Measurements from ENCODE around the gene VPS13A. TPM values are rescaled to one million over a fixed set of nuclear protein-coding genes. Genes with fewer than 3 reads are reported as not detected.

Gene VPS13A
- total RNA-seq, 4 donors from 2014 or later = 22.5 to 58.9 (median 39.0) TPM

DNA sequence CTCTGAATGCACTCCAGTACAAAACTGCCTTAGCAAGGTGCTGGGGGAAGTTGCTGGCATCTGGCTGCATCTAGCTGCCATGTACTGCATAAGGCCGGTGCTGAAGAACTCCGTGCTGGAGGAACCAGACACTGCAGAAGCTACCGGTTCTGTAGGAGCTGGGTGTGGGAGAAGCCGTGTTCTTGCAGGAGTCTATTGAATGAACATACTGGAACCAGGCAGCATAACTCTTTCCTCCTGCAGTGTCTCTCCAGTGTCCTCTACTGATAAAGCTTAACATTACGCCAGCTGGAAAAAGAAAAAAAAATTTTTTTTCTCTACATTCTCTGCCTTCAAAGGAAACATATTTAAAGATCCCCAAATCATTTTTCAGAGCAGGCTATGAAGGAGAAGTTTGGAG, 38.5 kb downstream of the VPS13A start:
- Histone ChIP-seq H3K36me3 (no peaks in the 10 kb centered on the region), H3K27ac (no peak overlapping the region), H3K4me3 (no peak overlapping the region), H3K9me3 (no peaks in the 10 kb centered on the region), H3K27me3 (no peaks in the 10 kb centered on the region), H3K4me1 (no peaks in the 10 kb centered on the region)
- no peak for DNase-seq
- TF ChIP-seq POLR2A (IDR thresholded peaks at IDR 0.05) (no peak), CTCF (IDR thresholded peaks at IDR 0.05) (peak in 1 of 4 experiments; percentile 23)
- intact Hi-C loops (cut with DNase I; ENCODE audit: low total_unique reads) = no loop called here

DNA sequence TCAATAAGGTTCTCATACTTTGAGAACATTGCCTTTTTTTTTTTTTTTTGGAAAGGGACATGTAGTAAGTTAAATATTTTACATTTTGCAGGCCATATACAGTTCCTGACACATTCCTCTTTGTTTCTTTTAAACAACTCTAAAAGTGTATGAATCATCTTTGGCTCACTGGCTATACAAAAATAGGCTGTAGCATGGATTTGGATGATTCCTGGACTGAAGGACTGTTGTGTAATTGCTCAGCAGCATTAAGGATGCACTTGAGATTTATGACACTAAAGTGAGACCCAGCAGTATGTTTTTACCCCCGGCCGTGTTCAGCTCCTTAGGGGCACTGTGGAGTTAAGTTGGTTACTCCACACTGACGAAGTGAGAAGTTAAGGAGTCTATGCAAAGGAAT, 41.3 kb downstream of the VPS13A start:
- Histone ChIP-seq H3K9me3 (no peaks in the 10 kb centered on the region), H3K27me3 (no peaks in the 10 kb centered on the region), H3K36me3 (no peaks in the 10 kb centered on the region), H3K4me3 (no peak overlapping the region), H3K27ac (peak overlapping the region in 1 of 2 donors; percentile 37), H3K4me1 (no peaks in the 10 kb centered on the region)
- intact Hi-C loops (cut with DNase I; ENCODE audit: low total_unique reads) = no loop called here
- DNase-seq = no peak
- TF ChIP-seq CTCF (IDR thresholded peaks at IDR 0.05) (no peak), POLR2A (IDR thresholded peaks at IDR 0.05) (no peak)

DNA sequence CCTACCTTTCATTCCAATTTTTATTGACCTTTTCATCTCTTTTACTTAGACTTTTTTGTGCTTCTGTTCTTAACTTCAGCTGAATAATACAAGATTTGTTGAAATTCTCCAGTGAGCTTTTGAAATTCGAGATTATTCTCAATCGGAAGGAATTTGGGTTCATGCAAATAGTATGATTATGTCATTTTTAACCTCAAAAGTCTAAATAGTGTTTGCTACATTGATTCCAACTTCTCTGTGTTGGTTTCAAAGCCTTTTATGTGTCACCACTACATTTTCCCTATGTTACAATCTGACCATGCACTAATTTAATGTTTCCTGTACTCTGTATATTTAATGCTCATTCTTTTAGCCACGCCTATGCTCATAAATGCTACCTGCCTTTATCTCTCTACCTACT, 44.1 kb downstream of the VPS13A start:
- H3K27ac ChIP-seq = no peak overlapping the region
- no peaks in the 10 kb centered on the region for H3K4me1 ChIP-seq
- no peaks in the 10 kb centered on the region for H3K9me3 ChIP-seq
- no peak for DNase-seq
- no peak overlapping the region for H3K4me3 ChIP-seq
- no peaks in the 10 kb centered on the region for H3K36me3 ChIP-seq
- H3K27me3 ChIP-seq = no peaks in the 10 kb centered on the region
- intact Hi-C loops (cut with DNase I; ENCODE audit: low total_unique reads) = no loop called here
- TF ChIP-seq POLR2A (IDR thresholded peaks at IDR 0.05) (no peak), CTCF (IDR thresholded peaks at IDR 0.05) (no peak)

DNA sequence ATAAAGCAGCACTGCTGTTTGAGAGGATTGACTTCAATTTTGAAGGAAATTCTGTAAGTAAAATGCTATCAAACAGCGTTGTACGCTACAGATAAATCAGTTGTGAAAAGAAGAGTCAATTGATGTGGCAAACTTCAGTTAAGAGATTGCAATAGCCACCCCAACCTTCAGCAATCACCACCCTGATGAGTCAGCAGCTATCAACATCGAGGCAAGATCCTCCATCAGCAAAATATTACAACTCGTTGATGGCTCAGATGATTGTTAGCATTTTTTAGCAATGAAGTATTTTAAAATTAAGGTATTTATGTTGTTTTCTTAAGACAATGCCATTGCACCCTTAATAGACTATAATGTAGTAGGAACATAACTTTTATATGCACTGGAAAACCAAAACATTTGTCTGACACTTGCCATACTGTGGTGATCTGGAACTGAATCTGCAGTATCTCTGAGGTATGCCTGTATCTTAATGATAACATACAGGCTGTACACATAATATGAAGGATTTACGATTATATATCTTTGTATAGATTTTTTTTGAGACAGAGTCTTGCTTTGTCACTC, 47.5 kb downstream of the VPS13A start:
- intact Hi-C loops (cut with DNase I; ENCODE audit: low total_unique reads) = no loop called here
- H3K36me3 ChIP-seq = no peaks in the 10 kb centered on the region
- H3K4me1 ChIP-seq = no peaks in the 10 kb centered on the region
- no peak overlapping the region for H3K27ac ChIP-seq
- H3K4me3 ChIP-seq = no peak overlapping the region
- TF ChIP-seq CTCF (IDR thresholded peaks at IDR 0.05) = no peak
- no peak for TF ChIP-seq POLR2A (IDR thresholded peaks at IDR 0.05)
- H3K27me3 ChIP-seq = no peaks in the 10 kb centered on the region
- no peaks in the 10 kb centered on the region for H3K9me3 ChIP-seq
- DNase-seq = no peak

- no peaks in the 10 kb centered on the region for H3K4me1 ChIP-seq
- intact Hi-C loops (cut with DNase I; ENCODE audit: low total_unique reads) = no loop called here
- H3K9me3 ChIP-seq = no peaks in the 10 kb centered on the region
- TF ChIP-seq CTCF (IDR thresholded peaks at IDR 0.05) (no peak), POLR2A (IDR thresholded peaks at IDR 0.05) (no peak)
- no peak for DNase-seq
- H3K27ac ChIP-seq = no peak overlapping the region
- no peak overlapping the region for H3K4me3 ChIP-seq
- no peaks in the 10 kb centered on the region for H3K36me3 ChIP-seq
- H3K27me3 ChIP-seq = no peaks in the 10 kb centered on the region
Measured at GRCh38 chr9:77236693-77237092, 59.4 kb downstream of the VPS13A start.

Data from uterus (tissue), 4 donors.